SK-N-DZ (cell line): ENCODE measurements around the gene CYP4F11. TPM values are rescaled to one million over a fixed set of nuclear protein-coding genes. Genes with fewer than 3 reads are reported as not detected.
"Not testable (repeated sequence)": the region's sequence is repeated elsewhere in the genome, so short reads cannot be mapped to it uniquely, and the experiment has no call there.

Experiments used
- DNase-seq: peaks from one replicate; pipeline ENCODE4 v3.0.0-alpha.2; 2015; ENCODE audit warnings: low spot score
- polyA plus RNA-seq, 2 experiments: library from polyadenylated mRNA; depleted of rRNA; stranded (reverse); fragments of >200 nt; gene quantifications; 2 replicates each; pipeline ENCODE4 v1.2.3, GENCODE V29; 2014

Gene CYP4F11, protein sequence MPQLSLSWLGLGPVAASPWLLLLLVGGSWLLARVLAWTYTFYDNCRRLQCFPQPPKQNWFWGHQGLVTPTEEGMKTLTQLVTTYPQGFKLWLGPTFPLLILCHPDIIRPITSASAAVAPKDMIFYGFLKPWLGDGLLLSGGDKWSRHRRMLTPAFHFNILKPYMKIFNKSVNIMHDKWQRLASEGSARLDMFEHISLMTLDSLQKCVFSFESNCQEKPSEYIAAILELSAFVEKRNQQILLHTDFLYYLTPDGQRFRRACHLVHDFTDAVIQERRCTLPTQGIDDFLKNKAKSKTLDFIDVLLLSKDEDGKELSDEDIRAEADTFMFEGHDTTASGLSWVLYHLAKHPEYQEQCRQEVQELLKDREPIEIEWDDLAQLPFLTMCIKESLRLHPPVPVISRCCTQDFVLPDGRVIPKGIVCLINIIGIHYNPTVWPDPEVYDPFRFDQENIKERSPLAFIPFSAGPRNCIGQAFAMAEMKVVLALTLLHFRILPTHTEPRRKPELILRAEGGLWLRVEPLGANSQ
- not detected in 2 replicates for polyA plus RNA-seq (2014; cell fraction: cytosol; rRNA removed)
- not detected in 2 replicates for polyA plus RNA-seq (2014; cell fraction: nucleus; rRNA removed)

- DNase-seq, result no peak
Observed at GRCh38 chr19:15934332-15935078, at the start of gene CYP4F11. Gene CYP4F11 (minus strand): TSS chr19:15934529. CDS start chr19:15934408, 121 bp downstream.

DNA sequence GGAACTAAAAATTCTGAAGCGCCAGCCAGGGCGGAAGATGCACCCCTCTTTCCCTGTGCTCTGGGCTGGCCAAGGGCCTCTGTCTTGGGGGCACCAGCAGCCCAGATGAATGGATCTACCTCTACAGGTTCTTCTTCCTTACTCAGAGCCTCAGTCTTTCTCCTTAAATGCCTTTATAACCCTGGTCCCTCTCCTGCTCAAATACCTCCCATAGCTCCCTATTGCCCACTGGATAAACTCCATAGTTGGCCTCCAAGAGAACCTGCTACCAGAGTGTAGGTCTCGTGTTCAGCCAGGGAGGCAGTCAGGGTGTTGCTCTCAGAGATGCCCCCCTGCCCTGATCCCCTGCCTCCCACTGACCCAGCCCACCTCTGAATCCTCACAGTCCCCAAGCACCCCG lies 45.0 kb upstream of the CYP4F11 start:
- no peak for DNase-seq

DNA sequence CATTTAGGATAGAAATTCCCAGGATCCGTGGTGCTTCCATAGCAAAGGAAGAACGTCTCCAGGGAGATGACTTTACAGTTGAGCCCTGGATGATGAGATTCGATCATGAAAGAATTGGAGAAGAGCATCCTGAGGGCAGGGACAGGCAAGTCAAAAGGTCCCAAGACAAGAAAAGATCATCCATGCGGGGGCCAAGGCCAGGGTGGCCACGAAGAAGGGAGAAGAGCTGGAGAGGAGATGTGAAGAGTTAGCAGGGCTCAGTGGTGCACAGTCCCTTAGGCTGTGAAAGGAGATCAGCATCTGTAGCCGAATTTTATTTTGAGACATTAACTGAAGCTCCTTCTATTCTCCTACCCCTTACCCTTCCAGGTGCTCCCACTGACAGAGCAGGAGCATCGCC lies 43.4 kb upstream of the CYP4F11 start:
- DNase-seq, result no peak

- DNase-seq, result no peak
Observed at GRCh38 chr19:15976836-15977689, 42.7 kb upstream of the CYP4F11 start.

DNA sequence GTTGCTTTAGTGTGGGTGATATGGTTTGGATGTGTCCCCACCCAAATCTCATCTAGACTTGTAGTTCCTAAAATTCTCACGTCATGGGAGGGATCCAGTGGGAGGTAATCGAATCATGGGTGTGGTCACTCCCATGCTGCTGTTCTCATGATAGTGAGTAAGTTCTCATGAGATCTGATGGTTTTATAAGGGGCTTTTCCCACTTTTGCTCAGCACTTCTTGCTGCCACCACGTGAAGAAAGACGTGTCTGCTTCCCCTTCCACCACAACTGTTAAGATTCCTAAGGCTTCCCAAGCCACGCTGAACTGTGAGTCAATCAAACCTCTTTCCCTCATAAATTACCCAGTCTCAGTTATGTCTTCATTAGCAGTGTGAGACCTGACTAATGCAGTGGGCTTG lies 40.5 kb upstream of the CYP4F11 start:
- DNase-seq, result no peak

- DNase-seq, result not testable (repeated sequence)
Observed at GRCh38 chr19:15972043-15972442, 37.7 kb upstream of the CYP4F11 start.

DNA sequence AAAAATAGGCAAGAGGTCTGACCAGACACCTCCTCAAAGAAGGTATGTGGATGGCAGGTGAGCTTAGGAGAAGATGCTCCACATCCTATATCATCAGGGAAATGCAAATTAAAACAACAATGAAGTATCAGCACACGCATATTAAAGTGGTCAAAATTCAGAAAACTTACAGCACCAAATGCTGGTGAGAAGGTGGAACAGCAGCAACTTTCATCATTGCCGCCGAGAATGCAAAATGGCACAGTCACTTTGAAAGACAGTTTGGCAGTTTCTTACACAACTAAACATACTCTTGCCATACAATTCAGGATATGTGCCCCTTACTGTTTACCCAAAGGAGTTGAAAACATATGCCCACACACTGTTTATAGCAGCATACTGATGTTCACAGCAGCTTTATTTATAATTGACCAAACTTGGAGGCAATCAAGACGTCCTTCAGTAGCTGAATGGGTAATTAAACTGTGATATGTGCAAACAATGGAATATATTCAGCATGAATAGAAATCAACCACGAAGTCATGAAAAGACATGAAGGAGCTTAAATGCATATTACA lies 37.0 kb upstream of the CYP4F11 start:
- DNase-seq, result no peak

- DNase-seq, result no peak
Observed at GRCh38 chr19:15964231-15964630, 29.9 kb upstream of the CYP4F11 start.

DNA sequence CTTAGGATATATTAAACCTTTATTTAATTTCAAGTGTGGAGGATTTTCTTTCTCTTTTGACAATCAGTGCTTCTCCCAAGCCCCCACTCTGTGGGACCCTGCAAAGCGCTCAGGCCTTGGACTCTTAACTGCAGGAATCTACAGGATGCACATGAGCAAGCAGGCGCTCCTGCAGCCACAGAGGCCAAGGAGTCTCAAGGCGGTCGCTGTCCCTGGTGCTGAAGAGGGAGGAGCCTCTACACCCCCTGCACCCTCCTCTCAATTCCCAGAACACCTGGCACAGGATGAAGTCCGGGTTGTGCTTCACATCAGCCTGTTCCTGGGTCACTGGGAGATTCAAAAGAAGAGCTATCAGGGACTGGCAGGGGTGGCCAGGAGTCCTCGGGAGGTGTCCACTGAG lies 28.0 kb upstream of the CYP4F11 start:
- DNase-seq, result no peak

GRCh38 chr19:15954820-15955219 lies 20.5 kb upstream of the CYP4F11 start:
- no peak for DNase-seq

DNA sequence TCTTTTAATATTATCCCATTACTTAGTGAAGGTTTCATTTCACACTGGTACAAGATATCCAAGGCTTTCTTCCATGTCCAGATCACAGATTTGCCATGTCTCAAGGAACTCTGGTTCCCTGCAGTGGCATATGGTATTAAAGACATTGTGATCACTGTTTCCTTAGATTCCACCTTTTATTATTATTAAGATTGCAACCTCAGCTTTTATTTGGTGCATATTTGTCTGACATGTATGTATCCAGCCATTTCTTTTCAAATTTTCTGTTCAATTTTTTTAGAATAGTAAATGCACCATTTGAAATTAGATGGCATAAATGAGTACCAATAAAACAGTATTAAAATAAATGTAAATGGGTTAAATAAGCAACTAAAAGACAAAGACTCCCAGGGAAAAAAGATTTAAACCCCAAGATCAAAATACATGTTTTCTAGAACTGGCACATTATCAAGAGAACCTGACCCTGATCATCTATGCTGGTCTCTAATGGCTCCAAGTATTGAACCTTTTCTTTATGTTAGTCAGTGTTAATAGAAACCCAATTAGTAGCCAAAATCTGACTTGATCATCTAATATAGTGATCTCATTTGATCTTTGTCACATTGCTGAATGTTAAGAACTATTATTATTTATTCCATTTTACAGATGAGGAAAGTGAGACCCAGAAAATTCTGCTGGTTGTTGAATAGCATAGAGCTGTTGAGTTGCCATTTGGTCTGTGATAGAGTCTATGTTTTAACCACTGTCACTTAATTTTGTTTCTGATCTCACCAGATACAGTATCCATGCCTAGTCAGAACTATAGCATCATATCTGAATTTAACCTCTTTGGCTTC lies 14.1 kb upstream of the CYP4F11 start, which contains the start of gene OR10H4:
Gene OR10H4, plus strand, starts transcription at position 786 of the 836 bp plus-strand sequence. Its CDS starts 0 bp downstream, at position 786.
- no peak for DNase-seq

- no peak for DNase-seq
Observed at GRCh38 chr19:15945301-15945700, 11.0 kb upstream of the CYP4F11 start.

DNA sequence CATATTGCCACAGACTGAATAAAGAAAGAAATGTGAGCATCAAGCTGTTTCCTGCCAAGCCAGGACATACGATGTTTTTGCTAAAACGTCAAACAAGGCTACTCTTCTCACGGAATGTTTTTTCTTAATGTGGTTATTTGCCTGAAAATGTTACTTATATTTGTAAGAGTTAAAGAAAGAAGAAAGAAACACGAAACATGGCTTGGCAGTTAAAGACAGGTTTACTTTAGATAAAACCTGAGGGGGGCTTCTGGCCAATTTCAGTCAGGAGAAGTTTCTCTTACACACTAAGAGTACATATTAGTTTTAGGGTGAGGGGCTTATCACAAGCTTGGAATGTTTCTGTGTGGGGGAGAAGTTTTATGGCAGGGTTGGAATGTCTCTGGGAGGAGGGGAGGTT lies 10.1 kb upstream of the CYP4F11 start:
- no peak for DNase-seq

- no peak for DNase-seq
Observed at GRCh38 chr19:15937771-15938170, 3.4 kb upstream of the CYP4F11 start.

DNA sequence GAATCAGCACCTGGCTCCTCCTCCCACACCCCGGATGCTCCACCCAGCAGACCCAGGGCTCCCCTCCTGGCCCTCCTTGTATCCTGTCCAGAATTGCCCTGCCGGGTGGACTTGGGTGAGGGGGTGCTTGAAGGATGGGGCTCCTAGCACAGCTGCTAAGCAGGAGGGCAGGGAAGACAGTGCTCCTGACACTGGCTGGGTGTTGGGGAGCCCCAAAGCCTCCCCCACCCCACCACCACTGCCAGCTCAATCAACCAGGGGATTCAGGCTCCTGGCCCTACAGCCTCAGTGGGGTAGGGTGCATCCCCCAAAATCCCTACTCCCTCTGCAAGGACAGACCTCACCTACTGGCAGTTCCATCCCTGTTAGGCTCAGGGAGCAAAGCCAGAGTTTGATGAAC lies 2.6 kb upstream of the CYP4F11 start:
- no peak for DNase-seq

DNA sequence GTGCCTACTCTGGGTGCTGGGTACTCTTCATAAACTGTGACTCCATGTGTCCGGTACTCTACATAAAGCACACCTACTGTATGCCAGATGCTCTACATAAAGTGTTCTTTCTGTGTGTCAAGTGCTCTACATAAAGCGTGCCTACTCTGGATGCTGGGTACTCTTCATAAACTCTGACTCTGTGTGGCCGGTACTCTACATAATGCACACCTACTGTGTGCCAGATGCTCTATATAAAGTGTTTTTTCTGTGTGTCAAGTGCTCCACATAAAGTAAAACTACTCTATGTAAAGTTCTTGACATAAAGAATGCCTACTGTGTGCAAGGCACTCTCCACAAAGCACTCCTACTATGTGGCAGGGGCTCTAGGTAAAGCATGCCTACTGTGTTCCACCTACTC lies 1.8 kb upstream of the CYP4F11 start:
- DNase-seq, result no peak

GRCh38 chr19:15935167-15935702 lies 906 bp upstream of the CYP4F11 start:
- DNase-seq, result no peak

GRCh38 chr19:15933761-15934331 lies 483 bp downstream of the CYP4F11 start:
- DNase-seq, result not testable (repeated sequence)

DNA sequence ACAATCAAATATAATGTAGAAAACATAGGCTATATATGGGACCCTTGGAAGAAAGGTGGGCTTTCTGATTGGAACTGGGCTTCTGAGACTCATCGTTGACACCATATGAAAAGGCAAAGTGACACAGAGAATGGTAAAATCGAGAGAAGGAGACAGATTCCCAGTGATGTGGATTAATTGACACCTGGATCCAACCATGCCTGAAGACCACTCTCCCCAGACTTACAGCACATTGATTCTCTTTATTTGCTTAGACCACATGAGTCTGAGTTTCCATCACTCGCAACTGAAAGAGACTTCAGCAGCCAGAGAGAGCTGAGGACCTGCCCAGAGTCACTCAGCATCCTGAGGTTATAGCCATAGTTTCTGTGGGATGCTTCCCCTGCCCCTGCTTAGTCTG lies 6.0 kb downstream of the CYP4F11 start:
- DNase-seq, result no peak

DNA sequence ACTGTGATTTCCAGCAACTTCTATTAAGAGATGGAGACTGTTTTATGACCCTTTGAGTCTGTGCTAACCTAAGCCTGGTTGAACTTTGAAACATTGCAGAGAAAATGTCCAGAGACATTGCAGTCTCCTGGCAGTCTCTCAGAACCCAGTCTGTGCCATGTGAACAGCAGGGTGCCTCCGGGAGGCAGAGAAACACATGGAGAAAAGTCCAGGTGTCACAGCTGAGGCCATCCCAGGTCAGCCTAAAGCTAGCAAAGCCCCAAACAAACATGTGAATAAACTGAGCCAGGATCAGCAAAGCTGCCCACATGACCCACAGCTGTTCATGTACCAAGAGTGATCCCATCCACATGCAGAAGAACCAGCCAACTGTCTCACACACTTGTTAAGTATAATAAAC lies 7.8 kb downstream of the CYP4F11 start:
- no peak for DNase-seq
